ENCODE data around the gene PI4K2A.

Gene PI4K2A

DNA sequence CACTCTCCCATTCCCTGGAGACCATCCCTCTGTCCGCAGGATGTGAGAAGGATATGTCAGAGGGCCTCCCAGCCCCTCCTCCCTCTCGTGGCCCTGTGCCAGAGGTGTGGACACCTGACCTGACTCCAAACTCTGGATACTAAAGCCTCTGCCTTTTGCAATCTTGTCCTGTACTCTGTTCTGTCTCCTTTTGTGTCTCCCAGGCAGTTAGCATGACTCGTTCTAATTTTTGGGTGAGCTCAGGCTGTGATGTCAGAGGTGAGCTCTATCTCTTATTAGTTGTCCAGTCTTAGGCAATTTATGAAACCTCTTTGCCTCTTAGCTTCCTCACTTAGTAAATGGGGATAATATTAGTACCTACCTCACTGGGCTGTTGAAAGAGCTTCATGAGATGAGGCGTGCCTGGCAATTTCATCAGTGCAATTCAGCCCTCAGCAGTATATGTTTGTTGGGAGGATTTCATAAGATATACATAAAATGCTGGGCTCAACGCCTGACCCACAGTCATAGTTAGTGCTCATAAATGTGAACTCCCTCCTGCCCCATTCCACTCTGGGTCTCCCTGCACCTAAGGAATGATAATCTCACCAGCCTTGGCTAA, 84.0 kb downstream of the PI4K2A start:
- in situ Hi-C loops (cut with MboI; ENCODE audit: low sequenced_read_pairs): no loop called here

Data from HL-60/S4 (cell line).